Astrocyte (in vitro differentiated cells and primary cell): ENCODE data around the gene ITLN1. TPM values are rescaled to one million over a fixed set of nuclear protein-coding genes. Genes with fewer than 3 reads are reported as not detected.
A peak's percentile ranks its signal among the peaks of the same experiment; 100 is the strongest.

ENCODE experiments used
- DNase-seq: peaks from one replicate; pipeline ENCODE4 v3.0.0-alpha.2; 2010; ENCODE audit warnings: low read depth
- FAIRE-seq: peaks from 2 replicates; lab custom pipeline; 2011; peaks lifted over from hg19 to GRCh38; lab: Jason Lieb, UNC
- H2AFZ ChIP-seq: 2 replicates; pipeline ENCODE4 v1.6.0; 2012; ENCODE audit warnings: low read depth, low read length, inconsistent platforms
- H3K27ac ChIP-seq: 2 replicates; pipeline ENCODE4 v1.5.1; 2011; ENCODE audit warnings: low read depth, low read length, inconsistent platforms
- H3K27me3 ChIP-seq: 2 replicates; pipeline ENCODE4 v1.6.0; 2011; ENCODE audit warnings: low read length, inconsistent platforms; ENCODE audit not compliant: insufficient read depth
- H3K36me3 ChIP-seq: 2 replicates; pipeline ENCODE4 v1.5.1; 2011; ENCODE audit warnings: low read length, inconsistent platforms; ENCODE audit not compliant: insufficient read depth
- H3K4me1 ChIP-seq: 2 replicates; pipeline ENCODE4 v1.5.1; 2011; ENCODE audit warnings: low read length, inconsistent platforms; ENCODE audit not compliant: insufficient read depth
- H3K4me2 ChIP-seq: 2 replicates; pipeline ENCODE4 v1.6.0; 2012; ENCODE audit warnings: low read length, inconsistent platforms
- H3K4me3 ChIP-seq: 2 replicates; pipeline ENCODE4 v1.5.1; 2011; ENCODE audit warnings: low read depth, mild to moderate bottlenecking, low read length, inconsistent platforms; ENCODE audit not compliant: insufficient read depth
- H3K79me2 ChIP-seq: 2 replicates; pipeline ENCODE4 v1.6.0; 2012; ENCODE audit warnings: mild to moderate bottlenecking, low read length, inconsistent platforms; ENCODE audit not compliant: insufficient read depth
- H3K9ac ChIP-seq: 2 replicates; pipeline ENCODE4 v1.6.0; 2012; ENCODE audit warnings: mild to moderate bottlenecking, low read length, inconsistent platforms
- H3K9me3 ChIP-seq: 2 replicates; pipeline ENCODE4 v1.5.1; 2012; ENCODE audit warnings: low read depth, mild to moderate bottlenecking, low read length, inconsistent platforms; ENCODE audit not compliant: insufficient read depth
- H4K20me1 ChIP-seq: 2 replicates; pipeline ENCODE4 v1.6.0; 2012; ENCODE audit warnings: low read length, inconsistent platforms; ENCODE audit not compliant: insufficient read depth
- H3K27ac Mint-ChIP-seq: one replicate; pipeline ENCODE4 v1.8.0; 2021; ENCODE audit warnings: mild to moderate bottlenecking, mixed read lengths; ENCODE audit not compliant: unreplicated experiment
- H3K27me3 Mint-ChIP-seq: one replicate; pipeline ENCODE4 v1.8.0; 2021; ENCODE audit warnings: low read depth, mixed read lengths; ENCODE audit not compliant: unreplicated experiment
- H3K36me3 Mint-ChIP-seq: one replicate; pipeline ENCODE4 v1.8.0; 2021; ENCODE audit warnings: low read depth, mixed read lengths; ENCODE audit not compliant: unreplicated experiment
- H3K4me1 Mint-ChIP-seq: one replicate; pipeline ENCODE4 v1.8.0; 2021; ENCODE audit warnings: low read depth, mixed read lengths; ENCODE audit not compliant: unreplicated experiment
- H3K4me3 Mint-ChIP-seq: one replicate; pipeline ENCODE4 v1.8.0; 2021; ENCODE audit warnings: mild to moderate bottlenecking, moderate library complexity, mixed read lengths; ENCODE audit not compliant: unreplicated experiment
- H3K9me3 Mint-ChIP-seq: one replicate; pipeline ENCODE4 v1.8.0; 2021; ENCODE audit warnings: mild to moderate bottlenecking, mixed read lengths; ENCODE audit not compliant: unreplicated experiment
- EZH2 ChIP-seq: IDR thresholded peaks from 2 replicates; pipeline ENCODE4 v1.6.1; 2012; ENCODE audit warnings: mild to moderate bottlenecking, low read length, inconsistent platforms; ENCODE audit not compliant: insufficient read depth
- total RNA-seq: library from RNA; stranded (reverse); gene quantifications from 2 replicates; pipeline ENCODE4 v1.2.1, GENCODE V29; 2021
- TF ChIP-seq, protein P1 (sequence below): IDR thresholded peaks from 2 replicates; pipeline ENCODE4 v1.5.1; 2011; ENCODE audit warnings: low read depth, mild to moderate bottlenecking, inconsistent platforms, low read length, moderate library complexity; ENCODE audit not compliant: insufficient read depth

The ITLN1 gene
- total RNA-seq, 1 donor from 2014 or later: not detected

DNA sequence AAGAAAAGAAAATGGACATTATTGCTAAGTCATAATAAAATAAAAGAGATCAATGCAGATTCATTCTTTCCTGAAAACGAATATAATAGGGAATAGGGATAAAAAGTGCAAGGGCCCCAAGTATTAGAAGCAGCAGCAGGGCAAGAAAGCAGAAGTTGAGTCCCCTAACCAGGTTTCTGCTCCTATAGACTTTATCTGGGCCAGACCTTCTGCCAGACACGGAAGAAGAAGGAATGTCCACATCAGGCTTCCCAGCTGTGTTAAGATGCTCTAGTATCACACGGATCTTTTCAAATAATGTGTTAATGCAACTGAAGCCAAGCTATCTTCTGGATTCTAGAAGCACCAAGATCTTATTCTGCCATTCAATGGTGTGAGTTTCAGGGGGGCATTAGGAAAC, 49.2 kb downstream of the ITLN1 start:
- TF ChIP-seq, protein P1, sequence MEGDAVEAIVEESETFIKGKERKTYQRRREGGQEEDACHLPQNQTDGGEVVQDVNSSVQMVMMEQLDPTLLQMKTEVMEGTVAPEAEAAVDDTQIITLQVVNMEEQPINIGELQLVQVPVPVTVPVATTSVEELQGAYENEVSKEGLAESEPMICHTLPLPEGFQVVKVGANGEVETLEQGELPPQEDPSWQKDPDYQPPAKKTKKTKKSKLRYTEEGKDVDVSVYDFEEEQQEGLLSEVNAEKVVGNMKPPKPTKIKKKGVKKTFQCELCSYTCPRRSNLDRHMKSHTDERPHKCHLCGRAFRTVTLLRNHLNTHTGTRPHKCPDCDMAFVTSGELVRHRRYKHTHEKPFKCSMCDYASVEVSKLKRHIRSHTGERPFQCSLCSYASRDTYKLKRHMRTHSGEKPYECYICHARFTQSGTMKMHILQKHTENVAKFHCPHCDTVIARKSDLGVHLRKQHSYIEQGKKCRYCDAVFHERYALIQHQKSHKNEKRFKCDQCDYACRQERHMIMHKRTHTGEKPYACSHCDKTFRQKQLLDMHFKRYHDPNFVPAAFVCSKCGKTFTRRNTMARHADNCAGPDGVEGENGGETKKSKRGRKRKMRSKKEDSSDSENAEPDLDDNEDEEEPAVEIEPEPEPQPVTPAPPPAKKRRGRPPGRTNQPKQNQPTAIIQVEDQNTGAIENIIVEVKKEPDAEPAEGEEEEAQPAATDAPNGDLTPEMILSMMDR: no peak
- TF ChIP-seq EZH2: no peak
- Histone ChIP-seq H3K4me3 (no peak overlapping the region), H3K27ac (no peak overlapping the region), H3K9me3 (no peaks in the 10 kb centered on the region), H4K20me1 (no peaks in the 10 kb centered on the region), H3K4me1 (peaks cover 3% of the 10 kb centered on the region), H3K79me2 (no peaks in the 10 kb centered on the region), H3K36me3 (no peaks in the 10 kb centered on the region), H3K9ac (no peak overlapping the region), H3K4me2 (no peak overlapping the region), H3K27me3 (no peaks in the 10 kb centered on the region), H2AFZ (no peak overlapping the region)
- no peak for DNase-seq
- Mint-ChIP-seq H3K27ac (no peak overlapping the region), H3K36me3 (no peaks in the 10 kb centered on the region), H3K9me3 (no peaks in the 10 kb centered on the region), H3K4me1 (peaks cover 5% of the 10 kb centered on the region), H3K4me3 (no peak overlapping the region), H3K27me3 (peaks cover 25% of the 10 kb centered on the region)
- FAIRE-seq: no peak

DNA sequence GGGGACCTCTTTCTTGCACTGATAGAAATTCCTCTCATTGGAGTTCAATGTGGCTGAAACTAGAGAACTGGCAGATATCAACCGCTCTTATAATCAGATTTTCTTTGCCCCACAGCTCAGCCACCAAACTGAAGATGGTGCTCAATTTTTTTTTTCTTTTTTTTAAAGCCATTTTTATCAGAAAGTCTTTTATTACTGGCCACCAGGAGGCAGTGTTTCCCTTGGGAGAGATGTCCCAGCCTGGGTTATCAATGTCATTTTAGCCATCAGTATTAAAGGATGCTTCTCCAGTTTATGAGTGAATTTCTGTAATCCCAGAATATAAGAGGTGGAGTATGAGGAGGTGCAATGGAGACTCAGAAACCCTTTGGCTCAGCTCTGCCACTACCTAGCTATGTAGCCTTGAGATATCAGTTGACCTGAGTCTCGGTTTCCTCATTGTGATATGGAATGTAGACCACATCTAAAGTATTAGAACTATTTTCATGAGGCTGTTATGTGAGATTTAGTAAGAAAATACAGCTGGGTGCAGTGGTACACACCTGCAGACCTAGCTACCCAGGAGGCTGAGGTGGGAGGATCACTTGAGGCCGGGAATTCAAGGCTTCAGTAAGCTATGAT, 49.9 kb downstream of the ITLN1 start:
- Histone ChIP-seq H3K79me2 (no peaks in the 10 kb centered on the region), H3K4me1 (peaks cover 3% of the 10 kb centered on the region), H2AFZ (no peak overlapping the region), H3K9me3 (no peaks in the 10 kb centered on the region), H3K4me2 (no peak overlapping the region), H3K9ac (no peak overlapping the region), H3K36me3 (no peaks in the 10 kb centered on the region), H3K27ac (no peak overlapping the region), H4K20me1 (no peaks in the 10 kb centered on the region), H3K27me3 (no peaks in the 10 kb centered on the region), H3K4me3 (no peak overlapping the region)
- FAIRE-seq: no peak
- Mint-ChIP-seq H3K36me3 (no peaks in the 10 kb centered on the region), H3K4me1 (peaks cover 11% of the 10 kb centered on the region), H3K4me3 (no peak overlapping the region), H3K27me3 (peaks cover 21% of the 10 kb centered on the region), H3K9me3 (no peaks in the 10 kb centered on the region), H3K27ac (no peak overlapping the region)
- TF ChIP-seq, protein P1: peak; percentile 50
- no peak for TF ChIP-seq EZH2
- DNase-seq: peak; percentile 3
